Activated CD4-positive, alpha-beta memory T cell treated with anti-CD3 and anti-CD28 coated beads, Interleukin-2, amount 10 ng/mL, durations not matched to agents 7 days and 5 days (primary cell): Measurements from ENCODE around the gene CEACAM6. TPM values are rescaled to one million over a fixed set of nuclear protein-coding genes. Genes with fewer than 3 reads are reported as not detected.
A peak's percentile ranks its signal among the peaks of the same experiment; 100 is the strongest.
"Not testable (repeated sequence)": the region's sequence is repeated elsewhere in the genome, so short reads cannot be mapped to it uniquely, and the experiment has no call there.

Experiments
- CTCF ChIA-PET: fragments of 350-600 bp; sonication (Branson Sonifier 250); formaldehyde crosslinking; loops from one replicate; lab custom pipeline; 2021; ENCODE audit warnings: antibody characterized with exemption, inconsistent platforms; lab: Charles Lee
- POLR2A ChIA-PET: fragments of 350-600 bp; sonication (Branson Sonifier 250); formaldehyde crosslinking; loops from one replicate; lab custom pipeline; 2021; ENCODE audit warnings: antibody characterized with exemption; lab: Charles Lee
- DNase-seq: peaks from one replicate; pipeline ENCODE4 v3.0.0-alpha.2; 2020
- H3K27ac Mint-ChIP-seq: one replicate; pipeline ENCODE4 v1.8.0; 2021; ENCODE audit warnings: mild to moderate bottlenecking, mixed read lengths
- H3K27me3 Mint-ChIP-seq: one replicate; pipeline ENCODE4 v1.8.0; 2021; ENCODE audit warnings: mixed read lengths
- H3K36me3 Mint-ChIP-seq: one replicate; pipeline ENCODE4 v1.8.0; 2021; ENCODE audit warnings: low read depth, mixed read lengths
- H3K4me1 Mint-ChIP-seq: one replicate; pipeline ENCODE4 v1.8.0; 2021; ENCODE audit warnings: mixed read lengths
- H3K4me3 Mint-ChIP-seq: one replicate; pipeline ENCODE4 v1.8.0; 2021; ENCODE audit warnings: mild to moderate bottlenecking, mixed read lengths
- H3K9me3 Mint-ChIP-seq: one replicate; pipeline ENCODE4 v1.8.0; 2021; ENCODE audit warnings: mixed read lengths
- total RNA-seq, 2 experiments: library from RNA; stranded (reverse); gene quantifications; one replicate each; pipeline ENCODE4 v1.2.3, GENCODE V29; 2021

CEACAM6 gene
- total RNA-seq, 2 experiments from 2014 or later = not detected

DNA sequence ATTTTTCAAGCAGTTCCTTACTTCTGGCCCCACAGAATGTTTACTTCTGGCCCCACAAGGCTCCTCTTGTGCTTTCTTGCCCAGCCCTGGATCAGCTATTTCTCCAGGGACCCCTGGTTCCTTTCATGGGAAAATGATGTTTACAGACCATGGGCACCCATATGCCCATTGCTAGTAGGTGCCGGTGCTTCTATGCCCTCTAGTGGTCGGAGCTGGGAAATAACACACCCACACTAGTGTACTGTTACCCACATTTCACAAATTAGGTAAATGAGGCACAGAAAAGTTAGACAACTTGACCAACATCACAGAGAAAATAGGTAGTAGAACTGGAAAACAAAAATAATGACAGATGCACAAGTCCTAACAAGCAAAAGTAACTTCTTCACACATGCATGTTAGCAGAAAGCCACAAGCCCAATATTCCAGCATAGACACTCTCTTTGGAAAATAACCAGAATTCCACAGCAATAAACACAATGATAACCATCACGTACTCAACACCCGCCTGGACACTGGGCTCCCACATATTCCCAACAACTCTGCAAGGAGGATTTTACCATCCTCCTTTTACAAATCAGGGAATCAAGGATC is 1.3 kb upstream of the CEACAM6 start:
- Mint-ChIP-seq H3K36me3 (no peaks in the 10 kb centered on the region), H3K27me3 (peaks cover 35% of the 10 kb centered on the region), H3K27ac (no peak overlapping the region), H3K4me3 (no peak overlapping the region), H3K9me3 (no peaks in the 10 kb centered on the region), H3K4me1 (peaks cover 3% of the 10 kb centered on the region)
- CTCF ChIA-PET = interaction anchor here (0.8 to 5.7 kb wide), 32 partner anchors 9 to 935 kb away, joined by 3 to 139 read pairs (median 5); partner anchors contain the start of gene CEACAM3
- DNase-seq = peak; percentile 71
- POLR2A ChIA-PET = no interaction called here

GRCh38 chr19:41758846-41759245 is 3.5 kb downstream of the CEACAM6 start:
- no peaks in the 10 kb centered on the region for H3K36me3 Mint-ChIP-seq
- H3K4me3 Mint-ChIP-seq = no peak overlapping the region
- no peak for DNase-seq
- POLR2A ChIA-PET = no interaction called here
- peaks cover under 1% of the 10 kb centered on the region for H3K4me1 Mint-ChIP-seq
- no peak overlapping the region for H3K27ac Mint-ChIP-seq
- peaks cover 50% of the 10 kb centered on the region for H3K27me3 Mint-ChIP-seq
- CTCF ChIA-PET = interaction anchor here (0.9 kb wide), 1 partner anchor 11 kb away, joined by 4 read pairs; no protein-coding TSS in a partner anchor
- H3K9me3 Mint-ChIP-seq = no peaks in the 10 kb centered on the region

GRCh38 chr19:41767115-41767514 is 11.8 kb downstream of the CEACAM6 start:
- Mint-ChIP-seq H3K36me3 (no peaks in the 10 kb centered on the region), H3K4me3 (no peak overlapping the region), H3K27ac (no peak overlapping the region), H3K9me3 (no peaks in the 10 kb centered on the region), H3K4me1 (peaks cover 1% of the 10 kb centered on the region), H3K27me3 (peaks cover 57% of the 10 kb centered on the region)
- POLR2A ChIA-PET = no interaction called here
- CTCF ChIA-PET = interaction anchor here (0.9 to 1.8 kb wide), 3 partner anchors 12 to 15 kb away, joined by 3 to 9 read pairs (median 3); no protein-coding TSS in a partner anchor
- DNase-seq = no peak

DNA sequence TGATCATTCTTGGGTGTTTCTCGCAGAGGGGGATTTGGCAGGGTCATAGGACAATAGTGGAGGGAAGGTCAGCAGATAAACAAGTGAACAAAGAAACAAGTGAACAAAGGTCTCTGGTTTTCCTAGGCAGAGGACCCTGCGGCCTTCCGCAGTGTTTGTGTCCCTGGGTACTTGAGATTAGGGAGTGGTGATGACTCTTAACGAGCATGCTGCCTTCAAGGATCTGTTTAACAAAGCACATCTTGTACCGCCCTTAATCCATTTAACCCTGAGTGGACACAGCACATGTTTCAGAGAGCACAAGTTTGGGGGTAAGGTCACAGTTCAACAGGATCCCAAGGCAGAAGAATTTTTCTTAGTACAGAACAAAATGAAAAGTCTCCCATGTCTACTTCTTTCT is 12.8 kb downstream of the CEACAM6 start:
- H3K9me3 Mint-ChIP-seq, H3K27ac Mint-ChIP-seq, DNase-seq, POLR2A ChIA-PET, H3K36me3 Mint-ChIP-seq, H3K4me1 Mint-ChIP-seq, H3K4me3 Mint-ChIP-seq: not testable (repeated sequence)
- CTCF ChIA-PET = interaction anchor here (0.9 to 1.8 kb wide), 3 partner anchors 13 to 16 kb away, joined by 3 to 9 read pairs (median 3); no protein-coding TSS in a partner anchor
- H3K27me3 Mint-ChIP-seq = peaks cover 56% of the 10 kb centered on the region

GRCh38 chr19:41769608-41770007 is 14.3 kb downstream of the CEACAM6 start:
- ChIA-PET POLR2A (no interaction called here), CTCF (interaction anchor here (1.1 to 2.5 kb wide), 3 partner anchors 16 to 265 kb away, joined by 5 to 9 read pairs (median 5); no protein-coding TSS in a partner anchor)
- no peak for DNase-seq
- Mint-ChIP-seq H3K27me3 (peaks cover 59% of the 10 kb centered on the region), H3K27ac (no peak overlapping the region), H3K36me3 (no peaks in the 10 kb centered on the region), H3K4me3 (no peak overlapping the region), H3K4me1 (peaks cover 18% of the 10 kb centered on the region), H3K9me3 (no peaks in the 10 kb centered on the region)

- Mint-ChIP-seq H3K36me3 (no peaks in the 10 kb centered on the region), H3K27ac (no peak overlapping the region), H3K9me3 (no peaks in the 10 kb centered on the region), H3K4me1 (peaks cover 27% of the 10 kb centered on the region), H3K4me3 (no peak overlapping the region), H3K27me3 (peaks cover 56% of the 10 kb centered on the region)
- CTCF ChIA-PET = interaction anchor here (1.1 to 7.5 kb wide), 4 partner anchors 13 to 23 kb away, joined by 3 to 69 read pairs (median 7); partner anchors contain the start of gene CEACAM6
- POLR2A ChIA-PET = interaction anchor here (1.0 kb wide), 1 partner anchor 88 kb away, joined by 4 read pairs; the partner anchor contains the start of gene RPS19
- no peak for DNase-seq
Measured at GRCh38 chr19:41771410-41771809, 16.1 kb downstream of the CEACAM6 start.

- no peak overlapping the region for H3K4me3 Mint-ChIP-seq
- POLR2A ChIA-PET = interaction anchor here (2.0 kb wide), 1 partner anchor 10 kb away, joined by 6 read pairs; no protein-coding TSS in a partner anchor
- CTCF ChIA-PET = interaction anchor here (0.7 to 7.5 kb wide), 8 partner anchors 10 to 380 kb away, joined by 3 to 69 read pairs (median 4); partner anchors contain the start of gene CEACAM6
- no peaks in the 10 kb centered on the region for H3K36me3 Mint-ChIP-seq
- no peaks in the 10 kb centered on the region for H3K9me3 Mint-ChIP-seq
- H3K27me3 Mint-ChIP-seq = peaks cover 72% of the 10 kb centered on the region
- H3K27ac Mint-ChIP-seq = peak overlapping the region; percentile 21
- peak; percentile 52 for DNase-seq
- peaks cover 27% of the 10 kb centered on the region for H3K4me1 Mint-ChIP-seq
Measured at GRCh38 chr19:41774515-41774980, 19.2 kb downstream of the CEACAM6 start.

- H3K4me1 Mint-ChIP-seq = peaks cover 25% of the 10 kb centered on the region
- no peak for DNase-seq
- peaks cover 77% of the 10 kb centered on the region for H3K27me3 Mint-ChIP-seq
- H3K4me3 Mint-ChIP-seq = no peak overlapping the region
- ChIA-PET CTCF (interaction anchor here (1.2 to 7.5 kb wide), 4 partner anchors 17 to 70 kb away, joined by 4 to 69 read pairs (median 8); partner anchors contain the start of genes CEACAM3 and CEACAM6), POLR2A (no interaction called here)
- no peaks in the 10 kb centered on the region for H3K9me3 Mint-ChIP-seq
- H3K36me3 Mint-ChIP-seq = no peaks in the 10 kb centered on the region
- H3K27ac Mint-ChIP-seq = no peak overlapping the region
Measured at GRCh38 chr19:41776700-41777099, 21.4 kb downstream of the CEACAM6 start.

- CTCF ChIA-PET = interaction anchor here (0.7 to 5.8 kb wide), 4 partner anchors 9 to 61 kb away, joined by 3 to 139 read pairs (median 10); partner anchors contain the start of genes CEACAM6, DMRTC2 and LYPD4
- H3K9me3 Mint-ChIP-seq = no peaks in the 10 kb centered on the region
- no peak for DNase-seq
- POLR2A ChIA-PET = no interaction called here
- H3K36me3 Mint-ChIP-seq = no peaks in the 10 kb centered on the region
- H3K4me3 Mint-ChIP-seq = no peak overlapping the region
- H3K4me1 Mint-ChIP-seq = peaks cover 17% of the 10 kb centered on the region
- no peak overlapping the region for H3K27ac Mint-ChIP-seq
- peaks cover 64% of the 10 kb centered on the region for H3K27me3 Mint-ChIP-seq
Measured at GRCh38 chr19:41783612-41784011, 28.3 kb downstream of the CEACAM6 start.

DNA sequence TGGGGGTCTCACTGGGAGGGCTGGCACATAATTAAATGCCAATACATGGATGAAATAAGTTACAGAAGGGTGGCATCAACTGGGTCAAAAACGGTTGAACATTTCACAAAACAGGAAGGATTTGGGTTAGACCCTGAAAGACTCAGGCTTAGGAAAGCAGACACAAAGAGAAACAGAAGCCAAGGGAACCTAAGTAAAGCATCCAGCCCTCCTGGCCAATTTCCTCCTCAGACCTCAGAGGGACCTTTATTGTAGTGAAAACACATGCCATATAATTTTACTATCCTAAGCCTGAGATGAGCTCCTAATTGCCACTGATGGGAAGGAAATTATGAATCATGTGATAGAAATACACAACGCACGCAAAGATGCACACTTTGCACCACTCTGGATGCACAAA is 29.0 kb downstream of the CEACAM6 start:
- Mint-ChIP-seq H3K4me1 (peaks cover 17% of the 10 kb centered on the region), H3K4me3 (no peak overlapping the region), H3K27ac (no peak overlapping the region), H3K36me3 (no peaks in the 10 kb centered on the region), H3K9me3 (no peaks in the 10 kb centered on the region), H3K27me3 (peaks cover 62% of the 10 kb centered on the region)
- no peak for DNase-seq
- CTCF ChIA-PET = interaction anchor here (1.1 to 5.8 kb wide), 8 partner anchors 9 to 77 kb away, joined by 3 to 139 read pairs (median 6); partner anchors contain the start of gene CEACAM6
- POLR2A ChIA-PET = interaction anchor here (1.6 to 1.9 kb wide), 2 partner anchors 9 to 31 kb away, joined by 6 to 8 read pairs; no protein-coding TSS in a partner anchor

DNA sequence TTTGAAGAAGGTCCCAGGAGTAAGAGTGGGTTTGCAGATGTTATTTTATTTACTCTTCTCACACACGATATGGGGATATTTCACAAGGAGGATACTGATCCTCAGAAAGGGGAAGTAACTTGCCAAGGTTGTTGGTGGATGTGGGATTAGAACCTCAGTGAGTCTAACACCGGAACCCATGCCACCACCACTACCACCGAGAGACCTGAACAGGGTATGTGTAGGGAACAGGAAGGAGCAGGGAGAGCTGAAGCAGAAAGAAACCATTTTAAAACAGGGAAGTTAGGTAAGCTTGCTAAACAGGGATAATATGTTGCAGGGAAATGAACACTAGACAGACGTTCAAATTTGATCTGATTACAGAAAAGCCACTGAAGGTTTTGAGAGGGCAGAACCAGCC is 29.4 kb downstream of the CEACAM6 start:
- Mint-ChIP-seq H3K27me3 (peaks cover 61% of the 10 kb centered on the region), H3K4me3 (no peak overlapping the region), H3K4me1 (peaks cover 17% of the 10 kb centered on the region), H3K27ac (no peak overlapping the region), H3K9me3 (no peaks in the 10 kb centered on the region), H3K36me3 (no peaks in the 10 kb centered on the region)
- ChIA-PET POLR2A (interaction anchor here (1.6 to 1.9 kb wide), 2 partner anchors 10 to 32 kb away, joined by 6 to 8 read pairs; no protein-coding TSS in a partner anchor), CTCF (interaction anchor here (1.1 to 5.8 kb wide), 10 partner anchors 8 to 78 kb away, joined by 3 to 139 read pairs (median 6); partner anchors contain the start of genes CEACAM3 and CEACAM6)
- no peak for DNase-seq

- POLR2A ChIA-PET = interaction anchor here (0.6 to 1.9 kb wide), 3 partner anchors 11 to 33 kb away, joined by 3 to 8 read pairs (median 6); no protein-coding TSS in a partner anchor
Measured at GRCh38 chr19:41785653-41786052, 30.3 kb downstream of the CEACAM6 start.

More at GRCh38 chr19:41785653-41786052, 30.3 kb downstream of the CEACAM6 start:
- DNase-seq = peak; percentile 79
- Mint-ChIP-seq H3K9me3 (no peaks in the 10 kb centered on the region), H3K36me3 (no peaks in the 10 kb centered on the region), H3K27ac (no peak overlapping the region), H3K27me3 (peaks cover 55% of the 10 kb centered on the region), H3K4me1 (peaks cover 17% of the 10 kb centered on the region), H3K4me3 (no peak overlapping the region)
- CTCF ChIA-PET = interaction anchor here (0.6 to 5.8 kb wide), 10 partner anchors 10 to 402 kb away, joined by 3 to 139 read pairs (median 4); partner anchors contain the start of genes CEACAM3 and CEACAM6
